Upper lobe of left lung (tissue), 4 donors: ENCODE data around the gene AXIN2.

Experiments used
- CTCF ChIP-seq, 6 experiments: fragments of 450-650 bp in 4 of 6; fragments of 200-600 bp in 2 of 6; sonication (generic) in 2 of 6; IDR thresholded peaks; one replicate each; pipeline ENCODE4 v1.5.1; 2016 to 2019; ENCODE audit warnings: antibody characterized with exemption in 6 of 6
- POLR2A ChIP-seq, 4 donors: fragments of 450-650 bp; IDR thresholded peaks; one replicate each; pipeline ENCODE4 v1.5.1; 2016 to 2017; ENCODE audit warnings: antibody characterized with exemption in 4 of 4, mild to moderate bottlenecking in 2 of 4

- TF ChIP-seq POLR2A (IDR thresholded peaks at IDR 0.05): no peak
- peak in 1 of 6 experiments; percentile 26 for TF ChIP-seq CTCF (IDR thresholded peaks at IDR 0.05)
Measured at GRCh38 chr17:65495122-65496055, 66.1 kb downstream of the AXIN2 start.
